NCI-H2227 treated with DMSO at 0.1 percent for 48 hours (cell line): ENCODE results near the gene PCBP3.

Experiments
- DNase-seq: peaks from one replicate; lab custom pipeline; 2025; lab: John Stamatoyannopoulos, UW

PCBP3 gene

DNA sequence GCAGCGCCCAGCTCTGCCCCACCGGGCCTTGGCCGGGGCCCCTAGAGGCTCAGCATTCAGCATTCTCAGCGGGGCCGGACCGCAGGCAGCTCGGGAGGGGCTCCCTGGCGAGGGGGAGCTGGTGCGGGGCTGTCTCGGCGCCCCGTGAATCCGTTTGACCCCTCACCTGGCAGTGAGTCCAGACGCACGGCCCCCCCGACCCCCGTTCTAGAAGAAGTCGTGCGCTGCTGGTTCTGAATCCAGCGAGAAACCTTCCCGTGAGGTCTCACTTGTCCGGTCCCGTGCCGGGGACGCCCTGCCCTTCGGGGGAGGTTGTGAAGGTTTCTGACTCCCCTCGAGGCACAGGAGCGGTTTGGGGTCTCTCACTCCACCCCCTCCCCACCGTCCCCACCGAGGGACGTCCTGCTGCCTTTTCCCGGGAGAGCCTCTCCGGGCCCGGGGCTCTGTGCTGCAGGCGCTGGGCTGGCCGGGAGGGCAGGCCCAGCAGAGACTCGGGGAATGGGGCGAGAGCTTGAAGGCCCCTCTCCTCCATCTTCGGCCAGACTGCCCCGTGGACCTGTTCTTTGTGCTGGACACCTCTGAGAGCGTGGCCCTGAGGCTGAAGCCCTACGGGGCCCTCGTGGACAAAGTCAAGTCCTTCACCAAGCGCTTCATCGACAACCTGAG, 338.7 kb downstream of the PCBP3 start:
- DNase-seq, result no peak

DNA sequence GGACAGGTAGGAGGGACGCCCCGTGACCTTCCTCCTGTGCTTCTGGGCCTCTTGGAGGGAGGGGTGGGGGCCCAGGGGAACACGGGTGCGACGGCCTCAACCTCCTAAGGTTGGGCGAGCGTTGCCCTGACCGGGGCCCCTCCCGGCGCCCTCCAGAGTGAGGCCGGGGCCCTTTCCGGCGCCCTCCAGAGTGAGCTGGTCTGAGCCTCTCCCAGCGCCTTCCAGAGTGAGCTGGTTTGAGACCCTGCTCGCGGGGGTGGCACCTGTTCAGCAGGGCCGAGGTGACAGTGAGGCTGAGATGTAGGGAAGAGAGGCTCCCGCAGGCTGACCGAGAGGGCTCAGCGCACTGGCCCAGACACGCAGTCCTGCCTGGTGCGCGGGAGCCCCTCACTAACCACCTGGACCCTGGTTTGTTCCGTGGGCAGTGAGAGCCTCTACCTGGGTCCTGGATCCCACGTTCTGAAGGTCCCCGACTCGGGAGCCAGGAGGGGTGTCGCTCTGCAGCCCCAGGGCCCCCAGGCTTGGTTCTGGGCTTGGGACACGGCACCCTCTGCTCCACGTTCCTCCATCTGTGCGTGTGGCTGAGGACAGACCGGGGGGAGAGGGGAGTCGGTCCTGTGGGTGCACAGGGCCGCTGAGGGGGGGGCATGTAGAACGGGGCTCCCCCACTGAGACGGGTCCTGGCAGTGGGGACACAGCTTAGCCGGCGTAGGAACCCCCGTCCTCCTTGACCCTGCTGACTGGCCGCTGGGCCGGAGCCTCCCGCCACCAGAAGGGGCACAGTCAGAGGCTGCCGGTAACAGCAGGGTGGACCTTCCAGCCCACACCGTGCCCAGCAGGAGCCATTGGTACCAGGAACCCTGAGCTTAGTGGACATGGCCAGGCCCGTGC, 339.5 kb downstream of the PCBP3 start:
- DNase-seq, result no peak

DNA sequence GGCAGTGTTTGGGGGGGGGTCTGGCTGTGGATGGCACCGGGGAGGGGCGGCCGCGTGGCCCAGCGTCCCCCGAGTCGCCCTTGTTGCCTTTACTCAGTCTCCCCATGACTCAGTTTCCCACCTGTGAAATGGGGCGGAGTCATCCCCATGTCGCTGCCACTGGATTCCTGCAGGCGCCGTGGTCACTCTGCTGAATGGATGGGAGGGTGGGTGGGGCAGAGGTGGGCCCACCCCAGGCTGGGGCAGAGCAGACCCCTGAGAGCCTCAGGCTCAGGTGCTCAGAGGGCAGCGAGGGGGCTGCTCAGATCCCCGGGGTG, 340.1 kb downstream of the PCBP3 start:
- DNase-seq, result no peak

DNA sequence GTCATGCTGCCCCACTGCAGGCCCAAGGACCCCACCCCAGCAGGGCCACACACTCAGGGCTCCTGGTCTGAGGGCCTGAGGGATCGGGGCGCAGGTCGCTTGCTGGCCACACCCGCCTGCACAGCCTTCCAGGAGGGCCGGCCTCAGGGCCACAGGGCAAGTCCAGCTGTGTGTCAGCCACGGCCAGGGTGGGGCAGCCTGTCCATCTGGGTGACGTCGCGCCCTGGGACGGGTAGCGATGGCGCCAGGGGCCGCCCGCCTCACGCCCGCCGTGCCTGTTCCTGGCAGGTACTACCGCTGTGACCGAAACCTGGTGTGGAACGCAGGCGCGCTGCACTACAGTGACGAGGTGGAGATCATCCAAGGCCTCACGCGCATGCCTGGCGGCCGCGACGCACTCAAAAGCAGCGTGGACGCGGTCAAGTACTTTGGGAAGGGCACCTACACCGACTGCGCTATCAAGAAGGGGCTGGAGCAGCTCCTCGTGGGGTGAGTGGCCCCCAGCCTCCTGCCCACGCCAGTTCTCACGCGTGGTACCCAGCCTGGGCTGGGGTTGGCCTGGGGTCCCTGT, 340.5 kb downstream of the PCBP3 start:
- DNase-seq, result no peak

DNA sequence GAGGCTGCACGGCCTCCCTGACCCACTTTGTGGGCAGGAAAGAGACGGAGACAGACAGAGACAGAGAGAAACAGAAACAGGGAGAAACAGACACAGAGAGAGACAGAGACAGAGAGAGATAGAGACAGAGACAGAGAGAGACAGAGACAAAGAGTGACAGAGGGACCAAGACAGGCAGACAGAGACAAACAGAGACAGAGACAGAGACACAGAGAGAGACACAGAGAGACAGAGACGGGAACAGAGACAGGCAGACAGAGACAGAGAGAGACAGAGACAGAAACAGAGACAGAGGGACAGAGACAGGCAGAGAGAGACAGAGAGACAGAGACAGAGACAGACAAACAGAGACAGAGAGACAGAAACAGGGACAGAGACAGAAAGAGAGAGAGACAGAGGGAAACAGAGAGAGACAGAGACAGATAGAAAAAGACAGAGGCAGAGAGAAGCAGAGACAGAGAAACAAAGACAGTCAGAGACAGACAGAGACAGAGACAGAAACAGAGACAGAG, 341.1 kb downstream of the PCBP3 start:
- DNase-seq, result no peak

GRCh38 chr21:45985471-45986315, 342.2 kb downstream of the PCBP3 start:
- no peak for DNase-seq

GRCh38 chr21:45986316-45987051, 343.0 kb downstream of the PCBP3 start:
- no peak for DNase-seq

DNA sequence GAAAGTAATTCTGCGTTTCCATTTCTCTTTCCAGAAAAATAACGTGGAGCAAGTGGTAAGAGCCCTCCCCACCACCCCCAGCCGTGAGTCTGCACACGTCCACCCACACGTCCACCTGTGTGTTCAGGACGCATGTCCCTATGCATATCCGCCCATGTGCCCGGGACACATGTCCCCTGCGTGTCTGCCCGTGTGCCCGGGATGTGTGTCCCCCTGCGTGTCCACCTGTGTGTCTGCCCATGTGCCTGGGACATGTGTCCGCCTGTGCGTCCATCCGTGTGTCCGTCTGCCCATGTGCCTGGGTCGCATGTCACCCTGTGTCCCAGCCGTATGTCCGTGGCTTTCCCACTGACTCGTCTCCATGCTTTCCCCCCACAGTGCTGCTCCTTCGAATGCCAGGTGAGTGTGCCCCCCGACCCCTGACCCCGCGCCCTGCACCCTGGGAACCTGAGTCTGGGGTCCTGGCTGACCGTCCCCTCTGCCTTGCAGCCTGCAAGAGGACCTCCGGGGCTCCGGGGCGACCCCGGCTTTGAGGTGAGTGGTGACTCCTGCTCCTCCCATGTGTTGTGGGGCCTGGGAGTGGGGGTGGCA, 343.7 kb downstream of the PCBP3 start:
- no peak for DNase-seq

DNA sequence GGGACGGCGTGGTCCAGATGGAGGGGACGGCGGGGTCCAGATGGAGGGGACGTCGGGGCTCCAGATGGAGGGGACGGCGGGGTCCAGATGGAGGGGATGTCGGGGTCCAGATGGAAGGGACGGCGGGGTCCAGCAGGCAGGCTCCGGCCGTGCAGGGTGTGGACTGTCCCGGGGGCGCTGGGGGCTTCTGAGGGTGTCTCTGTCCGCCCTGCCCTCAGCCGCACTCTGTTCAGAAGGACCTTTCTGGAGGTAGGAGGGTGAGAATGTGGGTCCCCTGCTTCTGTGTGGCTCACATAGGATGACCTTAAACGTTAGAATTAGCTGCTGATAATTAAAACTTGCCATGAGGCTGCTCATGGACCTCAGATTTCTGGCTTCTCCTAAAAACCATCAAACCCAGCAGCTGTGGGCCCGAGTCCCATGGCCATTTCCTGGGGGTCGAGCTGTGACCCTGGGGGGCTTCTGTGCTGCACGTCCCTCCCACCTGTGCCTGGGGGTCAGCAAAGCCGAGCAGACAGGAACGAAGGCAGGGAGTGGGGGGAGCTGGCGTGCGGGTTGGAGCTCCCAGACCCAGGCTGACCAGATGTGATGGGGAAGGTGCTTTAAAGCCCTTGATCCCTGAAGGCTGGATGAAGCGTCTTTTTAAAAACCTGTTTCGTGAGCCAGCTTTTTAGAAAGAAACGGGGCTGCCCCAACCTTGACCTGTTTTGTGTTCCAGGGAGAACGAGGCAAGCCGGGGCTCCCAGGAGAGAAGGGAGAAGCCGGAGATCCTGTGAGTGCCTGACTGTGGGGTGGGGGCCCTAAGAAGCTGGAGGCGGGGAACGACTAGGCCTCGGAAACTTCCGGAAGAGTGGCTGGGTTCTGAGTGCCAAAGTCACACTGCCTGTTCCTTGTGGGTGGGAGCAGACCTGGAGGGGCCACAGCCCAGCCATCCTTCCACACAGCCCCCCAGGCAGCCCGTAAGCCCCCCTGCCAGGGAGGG, 345.1 kb downstream of the PCBP3 start:
- DNase-seq, result no peak

GRCh38 chr21:45989355-45990048, 346.0 kb downstream of the PCBP3 start:
- DNase-seq, result no peak

DNA sequence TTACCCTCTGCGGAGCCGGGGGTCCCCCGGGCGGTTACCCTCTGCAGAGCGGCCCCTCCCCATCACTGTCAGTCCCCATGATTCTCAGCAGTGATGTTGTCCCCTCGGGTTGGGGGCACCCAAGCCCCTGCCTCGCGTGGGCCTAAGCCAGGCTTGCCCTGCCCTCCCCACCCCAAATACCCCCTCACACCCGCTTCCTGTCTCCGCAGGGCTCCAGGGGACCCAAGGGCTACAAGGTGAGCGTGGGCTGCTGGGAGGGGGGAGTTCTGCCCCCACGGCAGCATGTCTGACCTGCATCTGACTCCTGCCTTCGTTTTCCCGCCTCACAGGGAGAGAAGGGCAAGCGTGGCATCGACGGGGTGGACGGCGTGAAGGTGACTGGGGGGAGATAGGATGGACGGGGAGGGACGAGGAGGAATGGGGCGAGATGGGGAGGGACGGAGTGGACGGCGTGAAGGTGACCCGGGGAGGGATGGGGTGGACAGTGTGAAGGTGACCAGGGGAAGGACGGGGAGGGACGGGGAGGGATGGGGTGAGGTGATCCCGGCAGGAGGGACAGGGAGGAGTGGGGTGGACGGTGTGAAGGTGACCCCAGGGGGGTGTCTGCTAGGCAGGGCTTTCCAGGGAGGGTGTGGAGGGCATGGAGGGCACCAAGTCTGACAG, 346.7 kb downstream of the PCBP3 start:
- no peak for DNase-seq

DNA sequence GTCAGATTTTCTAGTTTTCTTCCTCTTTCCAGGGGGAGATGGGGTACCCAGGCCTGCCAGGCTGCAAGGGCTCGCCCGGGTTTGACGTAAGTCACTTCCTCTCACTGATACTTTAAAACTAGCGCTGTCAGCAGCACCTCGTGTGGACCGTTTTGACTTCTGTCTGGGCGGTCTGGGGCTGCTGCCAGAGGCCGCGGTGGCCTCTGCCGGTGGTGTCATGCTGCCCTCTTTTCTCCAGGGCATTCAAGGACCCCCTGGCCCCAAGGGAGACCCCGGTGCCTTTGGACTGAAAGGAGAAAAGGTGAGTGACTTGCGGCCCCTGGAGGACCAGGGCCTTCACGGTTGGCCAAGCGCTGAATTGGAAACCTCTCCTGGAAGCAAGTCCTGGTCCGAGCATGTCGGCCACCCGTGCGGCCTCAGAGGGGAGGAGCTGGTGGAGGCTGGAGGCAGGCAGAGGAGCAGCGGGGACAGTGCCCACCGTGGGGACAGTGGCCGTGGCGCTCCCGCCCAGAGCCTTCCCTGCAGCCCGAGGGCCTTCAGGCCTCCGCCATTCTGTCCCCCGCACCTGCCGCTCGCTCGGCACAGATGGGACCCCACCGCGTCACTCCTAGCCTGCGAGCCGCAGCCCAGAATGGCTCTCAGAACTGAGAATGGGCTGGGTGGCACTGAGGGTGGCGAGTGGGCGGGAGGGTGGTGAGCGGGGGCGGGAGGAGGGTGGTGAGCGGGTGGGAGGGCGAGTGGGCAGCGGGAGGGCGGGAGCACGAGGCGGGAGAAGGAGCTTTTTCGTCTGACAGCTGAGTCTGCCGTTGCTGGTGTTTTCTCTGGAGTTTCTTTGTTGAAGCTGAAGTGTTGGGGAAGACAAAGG, 347.4 kb downstream of the PCBP3 start:
- no peak for DNase-seq

- DNase-seq, result no peak
Observed at GRCh38 chr21:45991606-45992300, 348.2 kb downstream of the PCBP3 start.
